SKM-1 treated with dmso at 0.1 percent for 144 hours (cell line): ENCODE data around the gene SLC11A2.
"Not testable (repeated sequence)": the region's sequence is repeated elsewhere in the genome, so short reads cannot be mapped to it uniquely, and the experiment has no call there.

Source experiments
- DNase-seq: peaks from one replicate; lab custom pipeline; 2025; ENCODE audit not compliant: unreplicated experiment; lab: John Stamatoyannopoulos, UW

SLC11A2 gene

GRCh38 chr12:50951112-50951511, 75.1 kb downstream of the SLC11A2 start:
- no peak for DNase-seq

GRCh38 chr12:50949801-50950302, 76.3 kb downstream of the SLC11A2 start:
- DNase-seq: no peak

DNA sequence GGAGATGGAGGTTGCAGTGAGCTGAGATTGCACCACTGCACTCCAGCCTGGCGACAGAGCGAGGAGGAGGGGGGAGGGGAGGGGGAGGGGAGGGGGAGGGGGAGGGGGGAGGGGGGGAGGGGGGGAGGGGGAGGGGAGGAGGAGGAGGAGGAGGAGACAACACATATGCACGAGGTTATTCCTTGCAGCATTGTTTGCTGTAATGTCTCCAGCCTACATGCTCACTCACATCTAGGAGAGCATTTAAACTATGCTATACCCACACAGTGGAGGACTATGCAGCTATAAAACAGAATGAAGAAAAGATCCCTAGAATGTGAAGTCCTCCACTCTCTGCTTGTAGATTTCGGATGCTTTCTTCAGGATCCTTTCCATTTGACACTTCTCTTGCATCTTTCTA, 77.4 kb downstream of the SLC11A2 start:
- DNase-seq: no peak

DNA sequence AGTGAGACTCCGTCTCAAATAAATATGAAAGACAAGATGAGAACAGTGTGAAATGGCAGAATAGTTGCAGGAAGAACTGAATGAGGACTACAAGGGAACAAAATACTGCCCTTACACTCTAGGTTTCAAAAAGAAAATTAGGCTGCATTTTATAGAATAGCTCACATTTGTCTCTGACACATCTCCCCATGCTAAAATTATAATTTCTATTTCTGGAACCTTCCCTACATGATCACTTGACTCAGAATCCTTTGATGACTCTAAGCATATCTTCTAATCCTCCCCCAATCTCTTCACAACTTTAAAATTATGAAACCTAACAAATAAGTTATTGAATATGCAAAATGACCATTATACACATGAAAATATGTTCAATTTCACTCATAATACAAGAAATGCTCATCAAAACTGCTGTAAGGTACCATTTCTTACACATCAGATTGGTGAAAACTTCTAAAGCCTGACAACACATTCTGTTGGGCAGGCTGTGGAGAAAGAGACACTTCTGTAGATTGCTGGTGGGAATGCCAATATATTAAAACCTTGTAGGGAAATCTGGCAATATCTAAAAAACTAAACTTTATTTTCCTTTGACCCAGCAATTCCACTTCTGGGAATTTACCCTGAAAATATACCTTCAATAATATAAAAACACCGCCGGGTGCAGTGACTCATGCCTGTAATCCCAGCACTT, 78.1 kb downstream of the SLC11A2 start:
- DNase-seq: no peak

- no peak for DNase-seq
Measured at GRCh38 chr12:50937653-50938052, 88.5 kb downstream of the SLC11A2 start.

- DNase-seq: no peak
Measured at GRCh38 chr12:50936821-50937530, 89.2 kb downstream of the SLC11A2 start.

DNA sequence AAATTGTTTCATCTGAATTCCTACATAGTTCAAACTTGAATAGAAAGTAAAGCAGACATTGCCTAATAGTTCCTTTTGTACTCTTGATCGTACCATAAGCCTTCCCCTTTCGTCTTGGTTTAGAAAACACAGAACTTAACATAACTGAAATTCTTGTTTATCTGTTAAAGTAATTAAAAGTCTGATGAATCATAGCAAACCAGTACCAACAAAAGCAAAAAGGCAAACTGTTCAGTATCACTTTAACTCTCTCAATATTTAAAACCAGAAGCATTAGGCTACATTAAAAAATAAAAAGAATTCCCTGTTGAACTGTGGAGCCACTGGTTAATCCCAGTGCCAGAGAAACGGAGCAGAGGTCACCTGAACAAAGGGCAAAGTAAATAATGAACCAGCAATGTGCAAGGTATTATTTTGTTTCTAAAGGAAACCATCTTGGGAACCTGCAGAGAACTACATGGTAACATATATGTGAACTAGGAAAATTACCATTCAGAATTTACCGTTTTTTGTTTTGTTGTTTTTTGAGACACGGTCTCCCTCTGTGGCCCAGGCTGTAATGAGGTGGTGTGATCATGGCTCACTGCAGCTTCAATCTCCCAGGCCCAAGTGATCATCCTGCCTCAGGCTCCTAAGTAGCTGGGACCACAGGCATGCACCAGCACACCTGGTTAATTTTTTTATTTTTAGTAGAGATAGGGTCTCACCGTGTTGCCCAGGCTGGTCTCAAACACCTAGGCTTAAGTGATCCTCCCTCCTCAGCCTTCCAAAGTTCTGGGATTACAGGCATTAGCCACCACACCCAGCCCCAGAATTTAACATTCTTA, 91.0 kb downstream of the SLC11A2 start:
- no peak for DNase-seq

GRCh38 chr12:50934371-50934851, 91.8 kb downstream of the SLC11A2 start:
- no peak for DNase-seq

GRCh38 chr12:50933459-50934124, 92.6 kb downstream of the SLC11A2 start:
- DNase-seq: no peak

DNA sequence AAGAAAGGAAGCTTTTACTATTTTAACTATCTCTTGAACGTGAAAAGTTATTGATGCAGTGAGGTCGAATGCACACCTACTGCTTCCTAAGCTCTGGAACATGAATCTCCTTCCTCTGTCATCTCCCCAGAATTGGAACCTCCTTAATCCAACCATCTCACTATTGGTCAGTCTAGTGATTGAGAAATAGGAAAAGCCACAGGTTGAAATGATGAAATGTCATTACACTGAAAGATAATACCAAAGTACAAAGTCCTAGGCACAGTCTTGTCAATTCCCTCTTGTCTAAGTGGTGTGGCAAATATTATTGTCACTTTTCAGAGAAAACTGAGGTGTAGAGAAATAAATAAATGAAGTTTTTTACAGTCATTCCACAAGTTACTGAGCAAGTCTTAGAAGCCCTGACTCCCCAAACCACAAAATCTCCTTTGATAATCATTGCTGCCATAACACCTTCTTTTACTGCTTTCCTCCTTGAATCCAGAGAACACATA, 93.3 kb downstream of the SLC11A2 start:
- DNase-seq: no peak

DNA sequence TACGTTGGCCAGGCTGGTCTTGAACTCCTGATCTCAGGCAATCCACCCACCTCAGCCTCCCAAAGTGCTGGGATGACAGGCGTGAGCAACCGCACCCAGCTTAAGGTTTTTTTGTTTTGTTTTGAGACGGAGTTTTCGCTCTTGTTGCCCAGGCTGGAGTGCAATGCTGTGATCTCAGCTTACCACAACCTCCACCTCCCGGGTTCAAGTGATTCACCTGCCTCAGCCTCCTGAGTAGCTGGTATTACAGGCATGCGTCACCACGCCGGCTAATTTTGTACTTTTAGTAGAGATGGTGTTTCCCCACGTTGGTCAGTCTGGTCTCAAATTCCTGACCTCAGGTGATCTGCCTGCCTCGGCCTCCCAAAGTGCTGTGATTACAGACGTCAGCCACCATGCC, 95.7 kb downstream of the SLC11A2 start:
- not testable (repeated sequence) for DNase-seq

DNA sequence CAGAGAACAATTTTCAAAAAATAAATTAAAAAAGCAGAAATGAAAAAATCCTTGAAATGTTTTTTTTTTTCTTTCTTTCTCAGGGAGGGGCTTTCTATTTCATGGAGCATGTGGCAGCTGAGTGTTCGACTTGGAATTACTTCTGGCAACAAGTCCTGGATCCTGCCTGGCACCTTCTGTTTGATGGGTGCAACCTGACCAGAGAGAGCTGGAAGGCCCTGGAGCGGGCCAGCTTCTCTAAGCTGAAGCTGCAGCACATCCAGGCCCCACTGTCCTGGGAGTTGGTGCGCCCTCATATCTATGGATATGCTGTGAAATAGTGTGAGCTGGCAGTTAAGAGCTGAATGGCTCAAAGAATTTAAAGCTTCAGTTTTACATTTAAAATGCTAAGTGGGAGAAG, 96.4 kb downstream of the SLC11A2 start:
- no peak for DNase-seq
